GM19395 (cell line): ENCODE data around the gene IMMP2L.

Experiments used
- ATAC-seq: cut with Tn5 transposase; IDR thresholded peaks from one replicate; pipeline ENCODE4 v1.9.1; 2021; ENCODE audit warnings: mild to moderate bottlenecking, moderate library complexity; ENCODE audit not compliant: unreplicated experiment

IMMP2L gene

GRCh38 chr7:111059833-111060232 lies 502.5 kb downstream of the IMMP2L start:
- no peak for ATAC-seq

- ATAC-seq: no peak
Observed at GRCh38 chr7:111057066-111057465, 505.2 kb downstream of the IMMP2L start.

GRCh38 chr7:111056371-111056770 lies 505.9 kb downstream of the IMMP2L start:
- no peak for ATAC-seq

- ATAC-seq: no peak
Observed at GRCh38 chr7:111053035-111053434, 509.3 kb downstream of the IMMP2L start.

GRCh38 chr7:111051832-111052231 lies 510.5 kb downstream of the IMMP2L start:
- no peak for ATAC-seq

- no peak for ATAC-seq
Observed at GRCh38 chr7:111050875-111051416, 511.3 kb downstream of the IMMP2L start.

- ATAC-seq: no peak
Observed at GRCh38 chr7:111049971-111050680, 512.2 kb downstream of the IMMP2L start.

- ATAC-seq: no peak
Observed at GRCh38 chr7:111047595-111047994, 514.7 kb downstream of the IMMP2L start.

- ATAC-seq: no peak
Observed at GRCh38 chr7:111045449-111045848, 516.8 kb downstream of the IMMP2L start.

GRCh38 chr7:111043561-111043960 lies 518.7 kb downstream of the IMMP2L start:
- peak; percentile 93 for ATAC-seq

- ATAC-seq: no peak
Observed at GRCh38 chr7:111042842-111043241, 519.5 kb downstream of the IMMP2L start.

GRCh38 chr7:111041577-111041976 lies 520.7 kb downstream of the IMMP2L start:
- ATAC-seq: no peak

GRCh38 chr7:111038185-111038584 lies 524.1 kb downstream of the IMMP2L start:
- no peak for ATAC-seq

GRCh38 chr7:111031916-111032315 lies 530.4 kb downstream of the IMMP2L start:
- no peak for ATAC-seq

GRCh38 chr7:111030336-111030735 lies 532.0 kb downstream of the IMMP2L start:
- no peak for ATAC-seq

GRCh38 chr7:111029574-111030251 lies 532.6 kb downstream of the IMMP2L start:
- ATAC-seq: peak; percentile 55

- ATAC-seq: peak; percentile 21
Observed at GRCh38 chr7:111029141-111029572, 533.1 kb downstream of the IMMP2L start.

- no peak for ATAC-seq
Observed at GRCh38 chr7:111027396-111027795, 534.9 kb downstream of the IMMP2L start.

GRCh38 chr7:111026806-111027205 lies 535.5 kb downstream of the IMMP2L start:
- ATAC-seq: no peak

GRCh38 chr7:111026343-111026742 lies 535.9 kb downstream of the IMMP2L start:
- ATAC-seq: no peak

- no peak for ATAC-seq
Observed at GRCh38 chr7:111025006-111025405, 537.3 kb downstream of the IMMP2L start.
